HepG2 (cell line): ENCODE data around the gene RAB40C. TPM values are rescaled to one million over a fixed set of nuclear protein-coding genes. Genes with fewer than 3 reads are reported as not detected.
A peak's percentile ranks its signal among the peaks of the same experiment; 100 is the strongest.

ENCODE experiments used
- CHD4 ChIP-seq: fragments of 200-600 bp; sonication (generic); IDR thresholded peaks from 2 replicates; pipeline ENCODE4 v1.7.0; 2017; ENCODE audit warnings: mild to moderate bottlenecking, low read length, borderline replicate concordance
- DPF2 ChIP-seq: sonication (generic); formaldehyde crosslinking; IDR thresholded peaks from 2 replicates; pipeline ENCODE4 v1.4.0; 2020; ENCODE audit warnings: mild to moderate bottlenecking, low read depth, missing genetic modification reagents, borderline replicate concordance
- ERF ChIP-seq: IDR thresholded peaks from 2 replicates; pipeline ENCODE4 v1.6.1; 2018; ENCODE audit warnings: missing biosample characterization, missing genetic modification reagents
- FOXA1 ChIP-seq, 2 experiments: fragments of 450-650 bp in 1 of 2; sonication (generic) in 1 of 2; formaldehyde crosslinking in 1 of 2; IDR thresholded peaks; 2 replicates each; pipeline versions ENCODE4 v1.4.0 to v1.6.1; 2016 to 2020; ENCODE audit warnings: missing genetic modification reagents in 1 of 2
- FOXP4 ChIP-seq: sonication (generic); formaldehyde crosslinking; IDR thresholded peaks from 2 replicates; pipeline ENCODE4 v1.4.0; 2020; ENCODE audit warnings: missing genetic modification reagents
- IRF2 ChIP-seq: IDR thresholded peaks from 2 replicates; pipeline ENCODE4 v1.6.1; 2018; ENCODE audit warnings: missing genetic modification reagents, missing compliant biosample characterization
- MAFF ChIP-seq: IDR thresholded peaks from 2 replicates; pipeline ENCODE4 v1.6.1; 2011; ENCODE audit warnings: low read depth, low read length, improper control_type of control experiment
- NR2C2 ChIP-seq: sonication (generic); formaldehyde crosslinking; IDR thresholded peaks from 2 replicates; pipeline ENCODE4 v1.4.0; 2020; ENCODE audit warnings: missing genetic modification reagents, mild to moderate bottlenecking, moderate library complexity, borderline replicate concordance
- PRMT3 ChIP-seq: sonication (generic); formaldehyde crosslinking; IDR thresholded peaks from 2 replicates; pipeline ENCODE4 v1.8.1; 2022; ENCODE audit warnings: low read depth, mild to moderate bottlenecking, moderate library complexity, missing genetic modification reagents, borderline replicate concordance
- SALL2 ChIP-seq: sonication (generic); formaldehyde crosslinking; IDR thresholded peaks from 2 replicates; pipeline ENCODE4 v1.8.1; 2023; ENCODE audit warnings: mild to moderate bottlenecking, missing genetic modification reagents, inconsistent platforms
- TGIF2 ChIP-seq: IDR thresholded peaks from 2 replicates; pipeline ENCODE4 v1.6.1; 2016; ENCODE audit warnings: control low read depth, missing compliant biosample characterization
- YY1 ChIP-seq: IDR thresholded peaks from 2 replicates; pipeline ENCODE4 v1.6.1; 2011; ENCODE audit warnings: low read length, low read depth, moderate library complexity, mild to moderate bottlenecking; ENCODE audit not compliant: insufficient read depth, insufficient replicate concordance
- ZFP91 ChIP-seq: sonication (generic); formaldehyde crosslinking; IDR thresholded peaks from 2 replicates; pipeline ENCODE4 v1.9.0; 2022; ENCODE audit warnings: missing genetic modification reagents, mild to moderate bottlenecking, borderline replicate concordance
- ZNF124 ChIP-seq: sonication (generic); formaldehyde crosslinking; IDR thresholded peaks from 2 replicates; pipeline ENCODE4 v1.4.0; 2020; ENCODE audit warnings: missing genetic modification reagents
- ZNF292 ChIP-seq: sonication (generic); formaldehyde crosslinking; IDR thresholded peaks from 2 replicates; pipeline ENCODE4 v1.8.1; 2022; ENCODE audit warnings: mild to moderate bottlenecking, low read depth, missing genetic modification reagents, borderline replicate concordance
- ZNF451 ChIP-seq: sonication (generic); formaldehyde crosslinking; IDR thresholded peaks from 2 replicates; pipeline ENCODE4 v1.5.0; 2020; ENCODE audit warnings: mild to moderate bottlenecking, missing genetic modification reagents
- ZNF530 ChIP-seq: sonication (generic); formaldehyde crosslinking; IDR thresholded peaks from 2 replicates; pipeline ENCODE4 v1.5.0; 2020; ENCODE audit warnings: low read depth, mild to moderate bottlenecking, missing genetic modification reagents
- ZNF704 ChIP-seq: sonication (generic); formaldehyde crosslinking; IDR thresholded peaks from 2 replicates; pipeline ENCODE4 v1.8.1; 2023; ENCODE audit warnings: mild to moderate bottlenecking, inconsistent platforms, moderate library complexity, missing genetic modification reagents, borderline replicate concordance
- ZNF710 ChIP-seq: sonication (generic); formaldehyde crosslinking; IDR thresholded peaks from 2 replicates; pipeline ENCODE4 v1.5.0; 2020; ENCODE audit warnings: mild to moderate bottlenecking, missing genetic modification reagents, borderline replicate concordance
- polyA plus RNA-seq, 8 experiments: library from polyadenylated mRNA; depleted of rRNA in 3 of 8; stranded (reverse) in 7 of 8; unstranded in 1 of 8; fragments of >200 nt; fragmentation: Illumina TruSeq in 4 of 8; extraction: Trizol in 4 of 8; gene quantifications; 2 replicates each; pipeline versions ENCODE4 v1.2.1 to v1.2.3, GENCODE V29; 2011 to 2016; ENCODE audit warnings: low read depth in 4 of 8, missing spikeins in 1 of 8, mixed read lengths in 1 of 8; ENCODE audit not compliant: insufficient read depth in 1 of 8
- total RNA-seq, 5 experiments: library from RNA; depleted of rRNA; stranded (reverse); fragments of >200 nt; fragmentation: Illumina TruSeq; extraction: Trizol; gene quantifications; 2 replicates each; pipeline ENCODE4 v1.2.3, GENCODE V29; 2016; ENCODE audit warnings: low read depth in 1 of 5

RAB40C gene
- total and polyA plus RNA-seq, 2 of the 13 experiments (the other 11 are each of a cell fraction or from before 2014, with no cell fraction given) = 7.7 to 11.5 TPM

- TF ChIP-seq ZNF530 = no peak
- TF ChIP-seq ZFP91 = peak; percentile 99
- no peak for TF ChIP-seq ZNF124 (CRISPR knock-in tag)
- TF ChIP-seq TGIF2 (CRISPR knock-in tag) = peak; percentile 48; the same call in 1 of the 2 replicates
- TF ChIP-seq CHD4 = no peak
- no peak for TF ChIP-seq ZNF704
- peak; percentile 67; the same call in 1 of the 2 replicates for TF ChIP-seq NR2C2 (CRISPR knock-in tag)
- TF ChIP-seq ZNF710 (CRISPR knock-in tag) = peak; percentile 42; the same call in 1 of the 2 replicates
- no peak for TF ChIP-seq ZNF292 (CRISPR knock-in tag)
- no peak for TF ChIP-seq DPF2 (CRISPR knock-in tag)
- peak; percentile 68; the same call in 1 of the 2 replicates for TF ChIP-seq SALL2 (CRISPR knock-in tag)
- no peak for TF ChIP-seq FOXA1 (IDR thresholded peaks at IDR 0.05)
- TF ChIP-seq FOXA1 (CRISPR knock-in tag; IDR thresholded peaks at IDR 0.05) = no peak
- TF ChIP-seq ERF (CRISPR knock-in tag) = 0 out of 2 replicates have a peak, but pooled peaks have one; percentile 23
- TF ChIP-seq MAFF = no peak
- peak; percentile 29; the same call in 1 of the 2 replicates for TF ChIP-seq PRMT3 (CRISPR knock-in tag)
- TF ChIP-seq YY1 = peak; percentile 90
- TF ChIP-seq IRF2 (CRISPR knock-in tag) = peak; percentile 28; the same call in 1 of the 2 replicates
- TF ChIP-seq FOXP4 (CRISPR knock-in tag) = peak; percentile 53; the same call in 1 of the 2 replicates
- TF ChIP-seq ZNF451 (CRISPR knock-in tag) = no peak
These were observed 51.7 kb downstream of the RAB40C start, which contains the start of gene MCRIP2 (continued) for GRCh38 chr16:641326-642188.
